Measurements from ENCODE around the gene ROR1. TPM values are rescaled to one million over a fixed set of nuclear protein-coding genes. Genes with fewer than 3 reads are reported as not detected.

ROR1 gene
- total RNA-seq, 1 experiment from 2014 or later = 2.7 TPM

DNA sequence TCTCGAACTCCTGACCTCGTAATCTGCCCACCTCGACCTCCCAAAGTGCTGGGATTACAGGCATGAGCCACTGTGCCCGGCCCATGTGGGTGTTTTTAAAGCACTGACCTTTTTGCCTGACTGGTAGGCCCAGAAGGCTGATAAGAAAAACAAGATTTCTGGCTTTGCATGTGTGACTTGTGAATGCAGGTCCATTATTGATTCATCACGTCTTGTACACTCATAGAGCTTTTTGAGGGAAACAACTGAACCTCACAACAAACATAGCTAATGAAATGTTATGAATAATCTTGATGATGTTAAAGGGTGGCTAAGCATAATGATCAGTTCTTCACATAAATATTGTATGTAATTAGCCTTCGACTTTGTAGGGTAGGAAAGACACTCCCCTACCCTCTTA lies 288.7 kb downstream of the ROR1 start:
- ChIA-PET POLR2A (no interaction called here), RAD21 (ENCODE audit: low non-redundant PET in 1 of 2, low total read pairs in 2 of 2, uncharacterized antibody in 2 of 2, unreplicated experiment in 2 of 2) (no interaction called here), CTCF (no interaction called here)
- no peak overlapping the region for H3K27ac ChIP-seq (ENCODE audit: low read depth, low read length)
- H3K4me1 ChIP-seq (ENCODE audit: control insufficient read depth in 1 of 2, insufficient read depth in 2 of 2, low read length in 2 of 2) = no peaks in the 10 kb centered on the region
- no peak overlapping the region for H3K4me3 ChIP-seq (replicated peaks in 1 of 2; ENCODE audit: low read depth in 1 of 2, low read length in 2 of 2)
- H3K4me2 ChIP-seq (ENCODE audit: low read length) = no peak overlapping the region
- H3K27me3 ChIP-seq (ENCODE audit: insufficient read depth, low read length) = no peaks in the 10 kb centered on the region
- H3K9ac ChIP-seq (ENCODE audit: low read length) = no peak overlapping the region
- H3K79me2 ChIP-seq (ENCODE audit: insufficient read depth, low read length) = no peaks in the 10 kb centered on the region
- no peak overlapping the region for H2AFZ ChIP-seq (ENCODE audit: low read depth, low read length, poor library complexity, severe bottlenecking)
- no TSS peak for BruUV-seq (replicated peaks)
- no peaks in the 10 kb centered on the region for H4K20me1 ChIP-seq (ENCODE audit: insufficient read depth)
- TF ChIP-seq ZFX (IDR thresholded peaks at IDR 0.05) (no peak), EGR1 (IDR thresholded peaks at IDR 0.05; ENCODE audit: low read depth) (no peak)
- TF ChIP-seq, protein P1, sequence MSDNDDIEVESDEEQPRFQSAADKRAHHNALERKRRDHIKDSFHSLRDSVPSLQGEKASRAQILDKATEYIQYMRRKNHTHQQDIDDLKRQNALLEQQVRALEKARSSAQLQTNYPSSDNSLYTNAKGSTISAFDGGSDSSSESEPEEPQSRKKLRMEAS (IDR thresholded peaks at IDR 0.05) = no peak
- no peaks in the 10 kb centered on the region for H3K9me2 ChIP-seq (ENCODE audit: insufficient read depth)
- ATAC-seq (no peak), DNase-seq (ENCODE audit: low read depth, low spot score) (no peak)
- no peaks in the 10 kb centered on the region for H3K9me3 ChIP-seq (ENCODE audit: control insufficient read depth in 1 of 2, insufficient read depth in 1 of 2, low read depth in 1 of 2, low read length in 2 of 2)
- intact Hi-C loops (cut with micrococcal nuclease) = no loop called here
- H3K36me3 ChIP-seq (ENCODE audit: control insufficient read depth in 1 of 2, insufficient read depth in 2 of 2, low read length in 2 of 2) = no peaks in the 10 kb centered on the region

DNA sequence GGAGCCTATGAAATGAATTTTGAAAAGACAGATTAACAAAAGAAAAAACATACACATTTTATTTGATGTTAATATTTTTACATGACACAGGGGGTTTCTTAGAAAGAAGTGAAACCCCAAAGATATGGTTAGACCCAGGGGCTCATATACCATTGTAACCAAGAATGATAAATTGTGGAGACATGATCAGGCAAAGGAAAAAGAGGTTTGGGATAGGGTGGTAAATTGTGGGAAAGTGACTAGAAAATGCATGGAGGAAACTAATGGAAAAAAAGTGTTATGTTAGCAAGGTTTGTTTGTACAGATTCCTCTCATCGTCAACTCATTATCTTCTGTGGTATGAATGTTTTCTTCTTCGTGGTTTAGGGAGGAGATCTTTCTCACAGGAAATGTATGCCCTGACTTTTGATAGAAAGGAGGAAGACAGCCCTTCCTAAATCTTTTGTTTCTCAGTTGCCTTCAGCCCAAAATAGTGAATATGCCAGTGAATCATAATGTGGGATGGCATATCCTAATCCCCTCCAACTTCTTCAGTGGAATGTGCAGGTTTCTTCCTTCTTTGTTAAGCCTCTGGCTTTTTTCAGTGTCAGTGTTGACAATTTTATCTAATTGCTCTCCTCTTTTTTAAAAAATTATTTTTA lies 289.2 kb downstream of the ROR1 start:
- POLR2A ChIA-PET = no interaction called here
- no peak for ATAC-seq

More for the DNA sequence above, 289.2 kb downstream of the ROR1 start:
- no peaks in the 10 kb centered on the region for H3K4me1 ChIP-seq (ENCODE audit: control insufficient read depth in 1 of 2, insufficient read depth in 2 of 2, low read length in 2 of 2)
- BruUV-seq (replicated peaks) = no TSS peak
- H3K27ac ChIP-seq (ENCODE audit: low read depth, low read length) = no peak overlapping the region
- no peak overlapping the region for H3K4me2 ChIP-seq (ENCODE audit: low read length)
- no peaks in the 10 kb centered on the region for H3K9me2 ChIP-seq (ENCODE audit: insufficient read depth)
- no peaks in the 10 kb centered on the region for H3K27me3 ChIP-seq (ENCODE audit: insufficient read depth, low read length)
- TF ChIP-seq CEBPB (IDR thresholded peaks at IDR 0.05; ENCODE audit: low read depth) (no peak), ZNF274 (IDR thresholded peaks at IDR 0.05; ENCODE audit: low read depth, low read length) (no peak), POLR2AphosphoS5 (IDR thresholded peaks at IDR 0.05; ENCODE audit: low read depth, low read length) (no peak), JUND (IDR thresholded peaks at IDR 0.05) (no peak), EZH2phosphoT487 (IDR thresholded peaks at IDR 0.05; ENCODE audit: borderline replicate concordance) (no peak), EGR1 (IDR thresholded peaks at IDR 0.05; ENCODE audit: low read depth) (no peak), SIN3A (IDR thresholded peaks at IDR 0.05; ENCODE audit: low read depth) (no peak), FOSL1 (IDR thresholded peaks at IDR 0.05; ENCODE audit: low read depth) (no peak), YY1 (IDR thresholded peaks at IDR 0.05; ENCODE audit: extremely low read depth, insufficient replicate concordance, low read depth, low read length) (no peak), ZFX (IDR thresholded peaks at IDR 0.05) (no peak)
- TF ChIP-seq, protein P1 (IDR thresholded peaks at IDR 0.05) = no peak
- TF ChIP-seq, protein P2, sequence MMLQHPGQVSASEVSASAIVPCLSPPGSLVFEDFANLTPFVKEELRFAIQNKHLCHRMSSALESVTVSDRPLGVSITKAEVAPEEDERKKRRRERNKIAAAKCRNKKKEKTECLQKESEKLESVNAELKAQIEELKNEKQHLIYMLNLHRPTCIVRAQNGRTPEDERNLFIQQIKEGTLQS (IDR thresholded peaks at IDR 0.05) = no peak
- TF ChIP-seq, protein P3, sequence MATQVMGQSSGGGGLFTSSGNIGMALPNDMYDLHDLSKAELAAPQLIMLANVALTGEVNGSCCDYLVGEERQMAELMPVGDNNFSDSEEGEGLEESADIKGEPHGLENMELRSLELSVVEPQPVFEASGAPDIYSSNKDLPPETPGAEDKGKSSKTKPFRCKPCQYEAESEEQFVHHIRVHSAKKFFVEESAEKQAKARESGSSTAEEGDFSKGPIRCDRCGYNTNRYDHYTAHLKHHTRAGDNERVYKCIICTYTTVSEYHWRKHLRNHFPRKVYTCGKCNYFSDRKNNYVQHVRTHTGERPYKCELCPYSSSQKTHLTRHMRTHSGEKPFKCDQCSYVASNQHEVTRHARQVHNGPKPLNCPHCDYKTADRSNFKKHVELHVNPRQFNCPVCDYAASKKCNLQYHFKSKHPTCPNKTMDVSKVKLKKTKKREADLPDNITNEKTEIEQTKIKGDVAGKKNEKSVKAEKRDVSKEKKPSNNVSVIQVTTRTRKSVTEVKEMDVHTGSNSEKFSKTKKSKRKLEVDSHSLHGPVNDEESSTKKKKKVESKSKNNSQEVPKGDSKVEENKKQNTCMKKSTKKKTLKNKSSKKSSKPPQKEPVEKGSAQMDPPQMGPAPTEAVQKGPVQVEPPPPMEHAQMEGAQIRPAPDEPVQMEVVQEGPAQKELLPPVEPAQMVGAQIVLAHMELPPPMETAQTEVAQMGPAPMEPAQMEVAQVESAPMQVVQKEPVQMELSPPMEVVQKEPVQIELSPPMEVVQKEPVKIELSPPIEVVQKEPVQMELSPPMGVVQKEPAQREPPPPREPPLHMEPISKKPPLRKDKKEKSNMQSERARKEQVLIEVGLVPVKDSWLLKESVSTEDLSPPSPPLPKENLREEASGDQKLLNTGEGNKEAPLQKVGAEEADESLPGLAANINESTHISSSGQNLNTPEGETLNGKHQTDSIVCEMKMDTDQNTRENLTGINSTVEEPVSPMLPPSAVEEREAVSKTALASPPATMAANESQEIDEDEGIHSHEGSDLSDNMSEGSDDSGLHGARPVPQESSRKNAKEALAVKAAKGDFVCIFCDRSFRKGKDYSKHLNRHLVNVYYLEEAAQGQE (IDR thresholded peaks at IDR 0.05; ENCODE audit: low read depth) = no peak
- TF ChIP-seq, protein P4, sequence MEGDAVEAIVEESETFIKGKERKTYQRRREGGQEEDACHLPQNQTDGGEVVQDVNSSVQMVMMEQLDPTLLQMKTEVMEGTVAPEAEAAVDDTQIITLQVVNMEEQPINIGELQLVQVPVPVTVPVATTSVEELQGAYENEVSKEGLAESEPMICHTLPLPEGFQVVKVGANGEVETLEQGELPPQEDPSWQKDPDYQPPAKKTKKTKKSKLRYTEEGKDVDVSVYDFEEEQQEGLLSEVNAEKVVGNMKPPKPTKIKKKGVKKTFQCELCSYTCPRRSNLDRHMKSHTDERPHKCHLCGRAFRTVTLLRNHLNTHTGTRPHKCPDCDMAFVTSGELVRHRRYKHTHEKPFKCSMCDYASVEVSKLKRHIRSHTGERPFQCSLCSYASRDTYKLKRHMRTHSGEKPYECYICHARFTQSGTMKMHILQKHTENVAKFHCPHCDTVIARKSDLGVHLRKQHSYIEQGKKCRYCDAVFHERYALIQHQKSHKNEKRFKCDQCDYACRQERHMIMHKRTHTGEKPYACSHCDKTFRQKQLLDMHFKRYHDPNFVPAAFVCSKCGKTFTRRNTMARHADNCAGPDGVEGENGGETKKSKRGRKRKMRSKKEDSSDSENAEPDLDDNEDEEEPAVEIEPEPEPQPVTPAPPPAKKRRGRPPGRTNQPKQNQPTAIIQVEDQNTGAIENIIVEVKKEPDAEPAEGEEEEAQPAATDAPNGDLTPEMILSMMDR (IDR thresholded peaks at IDR 0.05 in 2 of 3, conservative IDR thresholded peaks at IDR 0.05 in 1 of 3; ENCODE audit: borderline replicate concordance in 1 of 3, insufficient read depth in 1 of 3, low read depth in 2 of 3, low read length in 2 of 3) = no peak
- DNase-seq (ENCODE audit: low read depth, low spot score) = no peak
- H3K4me3 ChIP-seq (replicated peaks in 1 of 2; ENCODE audit: low read depth in 1 of 2, low read length in 2 of 2) = no peak overlapping the region
- H3K9ac ChIP-seq (ENCODE audit: low read length) = no peak overlapping the region
- H3K36me3 ChIP-seq (ENCODE audit: control insufficient read depth in 1 of 2, insufficient read depth in 2 of 2, low read length in 2 of 2) = no peaks in the 10 kb centered on the region
- no peaks in the 10 kb centered on the region for H4K20me1 ChIP-seq (ENCODE audit: insufficient read depth)
- intact Hi-C loops (cut with micrococcal nuclease) = no loop called here
- CTCF ChIA-PET = no interaction called here
- H3K9me3 ChIP-seq (ENCODE audit: control insufficient read depth in 1 of 2, insufficient read depth in 1 of 2, low read depth in 1 of 2, low read length in 2 of 2) = no peaks in the 10 kb centered on the region
- RAD21 ChIA-PET (ENCODE audit: low non-redundant PET in 1 of 2, low total read pairs in 2 of 2, uncharacterized antibody in 2 of 2, unreplicated experiment in 2 of 2) = no interaction called here
- H3K79me2 ChIP-seq (ENCODE audit: insufficient read depth, low read length) = no peaks in the 10 kb centered on the region
- no peak overlapping the region for H2AFZ ChIP-seq (ENCODE audit: low read depth, low read length, poor library complexity, severe bottlenecking)

All from HCT116 (cell line).